GM18867 (cell line): Measurements from ENCODE around the gene CSF2RB.

ENCODE experiments used
- ATAC-seq: cut with Tn5 transposase; IDR thresholded peaks from one replicate; pipeline ENCODE4 v1.9.1; 2021; ENCODE audit warnings: mild to moderate bottlenecking, moderate library complexity; ENCODE audit not compliant: unreplicated experiment

The CSF2RB gene

DNA sequence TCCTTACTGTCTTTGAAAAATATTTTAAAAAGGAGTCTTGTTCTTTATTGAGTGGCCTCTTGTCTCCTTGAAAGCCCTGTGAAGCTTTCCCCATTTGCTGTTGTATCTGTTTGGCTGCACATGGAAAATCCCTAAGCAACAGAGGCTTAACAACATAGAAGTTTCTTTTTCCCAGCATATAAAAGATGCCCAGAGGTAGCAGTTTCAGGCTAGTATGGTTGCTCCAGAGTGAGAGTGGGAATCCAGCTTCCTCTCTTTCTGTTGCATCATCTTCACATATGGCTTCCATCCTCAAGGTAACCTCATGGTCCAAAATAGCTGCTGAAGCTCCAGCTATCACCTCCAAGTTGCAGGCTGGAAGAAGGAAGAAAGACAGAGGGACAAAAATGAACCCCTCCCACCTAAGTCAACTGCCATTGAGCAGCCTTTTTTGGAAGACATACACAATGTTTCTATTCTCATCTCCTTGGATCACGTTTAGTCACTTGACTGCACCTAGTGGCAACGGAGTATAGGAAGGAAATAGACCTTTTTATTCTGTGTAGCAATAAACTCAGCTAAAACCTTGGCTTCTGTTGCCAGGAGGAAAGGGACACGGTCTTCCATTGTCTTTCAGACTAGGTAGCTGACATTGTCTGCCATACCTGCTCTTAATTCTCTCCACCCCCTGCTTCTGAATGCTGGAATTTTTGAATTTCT lies 5.3 kb downstream of the CSF2RB start:
- ATAC-seq: no peak

GRCh38 chr22:36921309-36922104 lies 8.1 kb downstream of the CSF2RB start:
- ATAC-seq: no peak

GRCh38 chr22:36922105-36922608 lies 8.7 kb downstream of the CSF2RB start:
- ATAC-seq: no peak

GRCh38 chr22:36922711-36923110 lies 9.3 kb downstream of the CSF2RB start:
- no peak for ATAC-seq

GRCh38 chr22:36923131-36923788 lies 9.8 kb downstream of the CSF2RB start:
- ATAC-seq: no peak

DNA sequence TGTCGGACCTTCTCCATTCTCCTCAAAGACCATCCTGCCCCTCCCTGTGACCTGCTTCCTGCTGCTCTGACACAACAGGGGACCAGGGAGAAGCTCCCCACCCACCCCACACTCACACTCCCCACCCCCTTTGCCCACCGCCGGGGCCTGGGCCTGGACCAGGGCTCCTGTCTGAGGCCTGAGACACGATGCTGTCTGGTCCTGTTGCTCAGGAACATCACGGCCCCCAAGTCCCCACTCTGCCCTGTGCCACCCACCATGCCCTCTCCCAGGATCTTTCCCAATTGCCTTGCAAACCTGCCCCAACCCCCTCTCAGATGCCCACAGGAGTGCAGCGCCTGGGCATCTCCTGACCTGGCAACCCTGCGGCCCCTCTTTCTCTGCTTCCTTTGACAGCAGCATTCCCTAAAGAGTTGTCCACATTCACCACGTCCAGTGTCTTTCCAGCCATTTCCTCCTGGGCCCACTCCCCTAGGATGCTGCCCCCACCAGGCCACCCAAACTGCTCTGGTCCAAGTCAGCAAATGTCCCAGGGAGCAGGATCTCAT lies 10.8 kb downstream of the CSF2RB start:
- ATAC-seq: no peak

DNA sequence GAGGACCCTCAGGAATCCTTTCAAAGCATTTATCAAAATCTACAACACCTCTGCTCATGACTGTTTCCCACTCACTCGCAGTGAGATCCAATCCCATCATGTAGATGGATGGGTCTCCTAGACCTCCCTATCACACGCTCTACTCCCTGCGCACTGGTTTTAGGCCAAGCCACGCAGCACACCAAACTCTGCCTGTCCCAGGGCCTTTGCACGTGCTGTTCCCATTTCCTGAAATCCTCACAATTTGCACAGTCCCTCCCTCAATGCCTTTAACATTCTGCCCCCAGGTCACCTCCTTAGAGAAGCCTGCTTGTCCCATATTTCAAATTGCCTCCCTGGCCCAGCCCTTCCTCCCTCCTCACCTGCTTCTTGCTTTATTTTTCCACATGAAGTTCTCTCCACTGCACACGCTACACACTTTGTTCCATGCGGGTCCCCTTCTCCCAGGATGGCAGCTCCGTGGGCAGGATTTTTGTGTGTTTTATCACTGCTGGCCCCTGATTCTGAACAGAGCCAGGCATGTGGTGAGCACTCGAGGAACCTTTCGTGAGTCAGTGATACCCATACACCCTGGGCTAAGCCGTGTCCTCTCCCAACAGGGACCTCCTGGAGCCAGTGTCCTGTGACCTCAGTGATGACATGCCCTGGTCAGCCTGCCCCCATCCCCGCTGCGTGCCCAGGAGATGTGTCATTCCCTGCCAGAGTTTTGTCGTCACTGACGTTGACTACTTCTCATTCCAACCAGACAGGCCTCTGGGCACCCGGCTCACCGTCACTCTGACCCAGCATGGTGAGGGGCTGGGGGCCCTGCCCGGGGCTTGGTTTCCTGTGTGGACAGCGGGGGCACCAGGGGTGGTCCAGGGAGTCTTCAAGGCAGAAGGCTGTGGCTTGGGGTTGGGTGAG lies 12.2 kb downstream of the CSF2RB start:
- ATAC-seq: no peak

- ATAC-seq: no peak
Observed at GRCh38 chr22:36926309-36926708, 12.9 kb downstream of the CSF2RB start.

DNA sequence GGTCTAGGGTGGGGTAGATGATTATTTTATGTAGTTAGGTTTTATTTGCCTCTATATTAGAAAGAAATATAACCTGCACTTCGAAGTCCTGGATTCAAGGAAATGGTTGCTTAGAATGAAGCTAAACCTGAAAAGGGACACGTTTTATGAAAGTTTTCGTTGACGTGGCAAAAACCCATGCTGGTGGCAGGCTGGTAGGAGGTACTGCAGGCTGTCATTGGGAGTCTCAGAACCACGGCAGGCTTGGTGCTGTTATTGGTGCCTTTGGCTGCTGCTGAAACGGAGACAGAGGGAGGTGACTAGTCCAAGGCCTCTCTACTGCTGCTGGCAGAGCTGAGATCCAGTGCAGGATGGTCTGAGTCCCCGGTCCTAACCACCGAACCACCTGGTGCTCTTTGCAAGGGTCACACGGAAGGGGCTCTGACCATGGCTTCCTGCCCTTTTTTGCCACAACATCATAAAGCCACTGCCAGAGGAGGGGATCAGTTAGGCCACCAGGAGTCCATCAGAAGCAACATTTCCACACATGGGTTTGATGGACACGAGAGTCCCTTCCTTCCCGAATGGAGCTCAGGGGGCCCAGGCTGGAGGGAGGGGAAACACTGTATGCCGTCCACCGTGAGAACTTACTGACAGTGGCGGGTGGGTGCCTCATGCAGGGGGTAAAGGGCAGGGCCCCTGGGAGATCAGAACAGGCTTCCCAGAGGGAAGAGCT lies 13.4 kb downstream of the CSF2RB start:
- ATAC-seq: no peak

DNA sequence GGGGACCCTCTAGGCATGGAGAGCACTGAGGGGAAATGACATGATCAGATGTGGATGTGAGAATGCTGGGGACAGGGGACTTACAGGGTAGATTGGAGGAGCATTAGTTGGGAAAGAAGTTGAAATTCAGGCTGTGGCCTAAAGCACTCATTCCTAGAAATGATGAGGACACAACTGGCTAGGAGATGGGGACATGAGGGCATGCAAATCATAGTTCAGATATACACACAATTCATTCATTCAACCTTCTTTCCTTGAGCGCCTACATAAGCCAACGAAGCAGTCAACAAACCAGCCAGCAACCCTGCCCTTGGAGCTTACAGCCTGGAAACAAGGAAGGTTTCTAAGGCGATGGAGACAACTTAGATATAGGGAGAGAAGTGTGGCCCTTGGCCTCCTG lies 14.2 kb downstream of the CSF2RB start:
- ATAC-seq: no peak

DNA sequence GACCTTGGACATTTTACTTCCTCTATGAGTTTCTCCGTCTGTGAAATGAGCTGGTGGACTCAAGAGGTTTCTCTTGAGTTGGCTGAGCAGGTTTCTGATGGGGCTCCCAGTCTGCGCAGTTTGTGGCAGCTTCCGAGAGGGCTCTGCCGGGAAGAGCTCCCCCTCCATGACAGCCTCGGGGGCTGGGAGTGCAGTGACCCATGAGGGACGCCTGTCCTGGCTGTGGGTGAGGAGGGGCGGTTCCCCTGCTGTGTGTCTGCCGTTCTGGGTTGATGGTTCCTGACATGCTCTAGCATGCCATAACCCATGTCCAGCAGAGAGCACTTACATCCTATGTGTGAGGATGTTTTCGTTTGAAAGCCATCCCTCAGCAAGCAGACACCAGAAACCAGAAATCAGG lies 14.8 kb downstream of the CSF2RB start:
- no peak for ATAC-seq

DNA sequence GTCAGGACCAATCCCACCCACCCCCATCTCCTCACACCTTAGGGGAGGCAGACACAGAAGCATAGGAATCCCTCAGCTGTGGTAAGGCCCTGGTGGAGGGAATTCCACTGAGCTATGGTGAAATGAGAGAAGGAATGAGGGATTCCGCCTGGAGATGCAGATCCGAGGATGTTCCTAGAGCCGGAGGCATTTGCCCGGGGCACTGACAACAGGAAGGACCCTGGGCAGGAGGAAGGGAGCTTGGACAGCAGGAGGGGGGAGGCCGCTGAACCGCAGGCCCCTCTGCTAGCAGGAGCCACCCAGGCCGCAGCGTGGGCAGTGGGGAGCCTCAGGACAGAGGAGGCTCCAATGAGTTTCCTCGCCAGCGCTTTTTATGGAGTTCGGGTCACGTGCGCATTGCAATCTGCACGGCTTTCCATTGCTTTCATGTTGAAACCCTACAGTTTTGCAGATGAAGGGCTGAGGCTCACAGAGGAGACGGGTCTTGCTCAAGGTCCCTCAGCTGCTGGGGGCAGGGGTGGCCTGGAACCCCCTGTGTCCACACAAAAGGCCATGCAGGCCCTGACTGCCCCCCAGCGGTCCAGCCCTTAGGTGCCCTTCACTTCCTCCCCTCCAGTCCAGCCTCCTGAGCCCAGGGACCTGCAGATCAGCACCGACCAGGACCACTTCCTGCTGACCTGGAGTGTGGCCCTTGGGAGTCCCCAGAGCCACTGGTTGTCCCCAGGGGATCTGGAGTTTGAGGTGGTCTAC lies 15.5 kb downstream of the CSF2RB start:
- no peak for ATAC-seq

- no peak for ATAC-seq
Observed at GRCh38 chr22:36929621-36930020, 16.2 kb downstream of the CSF2RB start.

DNA sequence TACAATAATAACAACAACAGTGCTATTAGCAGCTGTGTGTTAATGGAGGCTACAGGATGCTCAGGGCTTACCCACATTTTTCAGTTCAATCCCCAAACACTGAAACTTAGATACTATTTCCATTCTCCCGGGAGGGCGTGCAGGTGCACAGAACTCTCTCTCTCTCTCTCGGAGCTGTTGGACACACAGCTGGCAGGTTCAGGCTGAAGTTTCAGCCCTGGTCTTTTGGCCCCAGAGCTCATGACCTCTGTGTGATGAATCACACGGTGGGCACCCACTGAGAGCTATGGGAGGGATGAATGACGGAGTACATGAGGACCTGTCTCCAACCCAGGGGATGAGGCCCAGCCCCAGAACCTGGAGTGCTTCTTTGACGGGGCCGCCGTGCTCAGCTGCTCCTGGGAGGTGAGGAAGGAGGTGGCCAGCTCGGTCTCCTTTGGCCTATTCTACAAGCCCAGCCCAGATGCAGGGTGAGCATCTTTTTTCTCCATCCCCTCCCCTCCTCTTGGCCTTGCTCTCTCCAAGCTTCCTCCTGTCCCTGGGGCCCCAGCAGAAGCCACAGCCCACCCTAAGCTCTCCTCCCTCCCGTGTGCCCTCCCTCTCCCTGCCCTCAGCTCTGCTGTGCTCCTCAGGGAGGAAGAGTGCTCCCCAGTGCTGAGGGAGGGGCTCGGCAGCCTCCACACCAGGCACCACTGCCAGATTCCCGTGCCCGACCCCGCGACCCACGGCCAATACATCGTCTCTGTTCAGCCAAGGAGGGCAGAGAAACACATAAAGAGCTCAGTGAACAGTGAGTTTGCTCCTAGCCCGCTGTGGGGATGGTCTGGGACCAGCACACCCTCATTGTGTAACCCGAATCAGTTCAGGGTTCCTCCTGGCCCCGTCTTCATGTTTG lies 16.9 kb downstream of the CSF2RB start:
- no peak for ATAC-seq

DNA sequence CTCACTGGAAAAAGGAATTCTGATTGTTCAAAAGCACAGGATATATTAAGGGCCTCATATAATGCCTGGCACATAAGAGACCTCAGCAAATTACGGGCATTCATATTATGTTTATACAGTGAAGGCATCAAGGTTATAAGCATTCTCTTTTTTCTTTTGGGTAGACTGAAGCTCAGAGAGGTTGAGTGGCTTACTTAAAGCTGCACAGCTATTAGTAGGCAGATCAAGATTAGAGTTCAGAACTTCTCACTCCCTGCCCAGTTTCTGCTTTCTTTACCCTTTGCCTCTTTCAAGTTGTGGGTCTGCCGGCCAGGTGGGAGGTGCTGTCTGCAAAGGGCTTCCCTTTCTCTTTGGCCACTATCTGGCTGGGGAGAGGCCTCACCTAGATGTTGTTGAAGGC lies 18.0 kb downstream of the CSF2RB start:
- ATAC-seq: no peak

DNA sequence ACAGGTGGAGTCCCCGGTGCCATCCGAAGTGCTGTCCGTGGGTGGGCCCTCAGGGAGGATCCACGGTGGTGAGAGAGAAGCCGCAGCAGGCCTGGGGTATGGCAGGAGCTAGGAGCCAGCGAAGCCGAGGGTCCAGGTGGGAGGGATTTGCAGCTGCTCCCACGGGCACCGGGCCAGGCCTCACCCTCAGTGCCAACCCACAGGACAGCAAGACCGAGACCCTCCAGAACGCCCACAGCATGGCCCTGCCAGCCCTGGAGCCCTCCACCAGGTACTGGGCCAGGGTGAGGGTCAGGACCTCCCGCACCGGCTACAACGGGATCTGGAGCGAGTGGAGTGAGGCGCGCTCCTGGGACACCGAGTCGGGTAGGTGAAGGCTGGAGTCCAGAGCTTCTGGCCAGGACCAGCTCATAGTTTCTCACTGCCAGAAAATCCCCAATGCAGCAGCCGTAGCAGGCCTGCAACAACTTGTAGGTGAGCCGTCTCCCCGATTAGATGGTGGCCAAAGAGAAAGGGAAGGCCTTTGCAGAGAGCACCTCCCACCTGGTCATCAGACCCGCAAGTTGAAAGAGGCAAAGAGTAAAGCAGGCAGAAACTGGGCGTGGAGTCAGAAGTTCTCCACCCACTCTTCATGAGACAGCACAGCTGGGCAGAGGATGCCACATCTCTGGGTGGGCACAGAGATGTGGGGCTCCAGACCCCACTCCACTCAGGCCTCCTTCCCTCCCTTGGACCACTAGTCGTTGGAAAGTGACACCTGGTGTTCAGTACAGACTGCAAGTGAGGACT lies 20.4 kb downstream of the CSF2RB start:
- no peak for ATAC-seq
